CD4-positive, alpha-beta T cell treated with Interleukin-1 beta for 1 hour (primary cell): ENCODE data around the gene CDK2AP2.
A peak's percentile ranks its signal among the peaks of the same experiment; 100 is the strongest.
"Not testable (repeated sequence)": the region's sequence is repeated elsewhere in the genome, so short reads cannot be mapped to it uniquely, and the experiment has no call there.

Experiments
- DNase-seq, 2 donors: peaks; one replicate each; pipeline ENCODE4 v3.0.0-alpha.2; 2020 to 2022

CDK2AP2 gene

DNA sequence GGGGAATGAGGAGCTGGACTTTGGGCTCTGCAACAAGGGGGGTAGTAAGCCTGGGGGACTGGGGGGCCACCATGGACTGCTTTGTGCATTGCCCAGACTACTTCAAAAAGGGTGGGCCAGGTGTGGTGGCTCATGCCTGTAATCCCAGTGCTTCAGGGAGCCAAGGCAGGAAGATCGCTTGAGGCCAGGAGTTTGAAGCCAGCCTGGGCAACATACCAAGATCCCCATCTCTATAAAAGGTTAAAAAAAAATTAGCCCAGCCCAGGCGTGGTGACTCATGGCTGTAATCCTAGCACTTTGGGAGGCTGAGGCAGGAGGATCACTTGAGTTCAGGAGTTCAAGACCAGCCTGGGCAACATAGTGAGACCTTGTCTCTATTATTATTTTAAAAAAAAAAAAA is 42.4 kb downstream of the CDK2AP2 start:
- DNase-seq: not testable (repeated sequence)

DNA sequence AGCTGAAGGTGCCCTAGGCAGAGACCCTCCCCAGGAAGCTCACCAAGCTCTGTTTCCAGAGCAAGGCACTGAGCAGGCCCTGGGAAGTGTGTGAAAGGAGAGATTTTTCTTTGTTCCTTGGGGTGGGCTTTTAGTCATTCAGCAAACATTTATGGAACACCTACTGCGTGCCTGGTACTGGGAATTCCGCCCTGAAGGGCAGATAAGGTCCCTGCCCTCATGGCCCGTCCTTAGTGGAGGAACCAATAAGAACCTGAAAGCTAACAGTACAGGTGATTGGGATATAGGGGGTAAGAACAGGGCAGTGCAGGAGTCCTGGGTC is 42.8 kb downstream of the CDK2AP2 start:
- no peak for DNase-seq

DNA sequence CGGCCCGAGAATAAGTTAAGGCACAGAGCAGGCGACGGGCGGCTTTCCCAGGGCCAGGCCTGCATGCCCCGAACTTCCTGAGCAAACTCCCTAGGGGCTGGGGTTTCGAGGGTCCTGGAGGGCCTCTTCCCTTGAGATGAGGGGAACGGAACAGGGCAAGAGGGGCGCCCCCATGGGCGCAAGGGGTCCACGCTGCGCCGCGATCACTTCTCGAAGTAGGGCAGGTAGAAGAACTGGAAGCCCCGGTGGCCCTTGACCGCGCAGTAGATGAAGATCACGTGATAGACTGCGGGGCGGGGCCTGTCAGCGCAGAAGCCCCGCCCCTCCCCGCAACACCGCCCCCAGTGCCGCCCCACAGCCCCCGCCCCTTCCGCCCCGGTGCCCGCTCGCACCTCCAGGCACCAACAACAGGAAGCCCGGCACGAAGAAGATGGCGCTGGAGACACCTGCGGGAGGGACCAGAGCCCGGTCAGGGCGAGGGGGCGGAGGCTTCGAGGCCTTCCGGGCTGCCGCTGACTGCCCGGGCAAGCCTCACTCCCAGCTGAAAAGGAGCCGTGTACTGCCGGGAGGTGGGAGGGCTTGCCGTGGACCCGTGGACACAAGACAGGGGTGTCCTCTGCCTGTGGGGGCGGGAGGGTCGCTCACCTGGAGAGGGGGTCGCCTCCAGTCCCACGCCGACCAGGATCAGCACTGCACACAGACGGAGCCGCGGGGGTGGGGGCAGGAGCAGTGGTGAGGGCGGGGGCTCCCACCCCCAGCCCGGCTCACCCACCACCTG is 43.4 kb downstream of the CDK2AP2 start:
- DNase-seq: peak; percentile 96

DNA sequence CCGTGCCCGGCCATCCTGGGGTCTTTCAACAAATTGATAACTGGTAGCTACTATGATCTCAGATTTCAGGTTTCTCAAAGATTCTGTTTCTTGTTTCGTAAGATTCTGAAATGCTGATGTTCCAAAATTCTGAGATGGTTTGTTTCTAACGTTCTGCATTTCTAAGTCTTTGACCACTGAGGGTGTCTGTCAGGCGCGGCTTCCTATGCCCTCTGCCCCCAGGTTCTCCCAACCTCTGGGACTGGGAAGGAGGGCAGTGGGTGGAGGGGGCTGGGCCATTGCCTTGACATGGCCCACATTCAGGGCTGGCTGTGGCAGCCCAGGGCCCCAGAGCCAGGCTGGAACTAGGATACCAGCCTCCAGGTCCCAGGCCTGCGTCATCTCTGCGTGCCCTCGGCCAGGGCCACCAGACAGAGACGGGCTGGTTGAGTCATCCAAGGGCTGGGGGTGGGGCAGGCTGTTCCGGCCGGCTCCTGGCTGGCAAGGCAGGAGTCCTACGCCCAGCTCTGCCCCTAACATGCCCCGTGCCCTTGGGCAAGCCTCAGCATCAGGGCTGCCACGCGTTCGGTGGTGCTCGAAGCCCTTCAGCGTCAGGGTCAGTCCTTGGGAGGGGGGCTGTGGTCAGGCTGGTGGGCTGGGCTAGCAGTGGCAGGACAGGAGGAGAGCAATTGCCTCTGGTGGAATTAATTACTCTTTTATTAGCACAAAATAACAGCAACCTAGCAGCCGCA is 44.1 kb downstream of the CDK2AP2 start:
- peak in 1 of 2 donors; percentile 76 for DNase-seq

DNA sequence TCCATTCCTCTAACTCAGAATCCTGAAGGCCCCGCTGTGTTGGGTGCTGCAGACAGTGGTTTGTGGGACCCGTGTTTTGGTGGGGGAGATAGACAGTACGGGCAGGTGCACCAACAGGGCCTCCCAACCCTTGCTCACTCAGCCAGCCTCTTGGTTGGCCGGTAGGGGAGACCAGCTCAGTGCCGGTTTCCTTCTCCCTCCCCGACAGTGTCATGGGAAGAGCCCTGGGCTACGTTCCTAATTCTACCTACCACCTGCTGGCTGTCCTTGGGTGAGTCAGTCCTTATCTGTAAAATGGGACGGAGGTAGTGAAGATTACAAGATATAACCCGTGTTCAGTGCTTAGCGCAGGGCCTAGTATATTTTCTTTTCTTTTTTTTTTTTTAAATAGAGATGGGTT is 44.8 kb downstream of the CDK2AP2 start:
- no peak for DNase-seq

DNA sequence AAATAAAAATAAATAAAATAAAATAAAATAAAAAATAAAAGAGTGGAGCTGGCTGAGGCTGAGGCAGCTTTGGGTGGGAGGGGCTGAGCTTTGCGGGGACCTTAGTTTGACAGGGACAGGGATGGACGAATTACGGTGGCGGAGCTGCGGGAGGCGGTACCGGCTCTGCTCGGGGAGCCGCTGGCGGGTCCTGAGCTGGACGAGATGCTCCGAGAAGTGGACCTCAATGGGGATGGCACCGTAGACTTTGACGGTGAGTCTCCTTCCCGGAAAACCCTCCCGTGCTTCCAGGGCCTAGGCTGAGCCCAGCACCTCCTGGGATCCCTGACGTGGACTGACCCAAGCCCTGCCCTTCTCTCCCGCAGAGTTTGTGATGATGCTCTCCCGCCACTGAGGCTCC is 49.7 kb downstream of the CDK2AP2 start:
- no peak for DNase-seq

DNA sequence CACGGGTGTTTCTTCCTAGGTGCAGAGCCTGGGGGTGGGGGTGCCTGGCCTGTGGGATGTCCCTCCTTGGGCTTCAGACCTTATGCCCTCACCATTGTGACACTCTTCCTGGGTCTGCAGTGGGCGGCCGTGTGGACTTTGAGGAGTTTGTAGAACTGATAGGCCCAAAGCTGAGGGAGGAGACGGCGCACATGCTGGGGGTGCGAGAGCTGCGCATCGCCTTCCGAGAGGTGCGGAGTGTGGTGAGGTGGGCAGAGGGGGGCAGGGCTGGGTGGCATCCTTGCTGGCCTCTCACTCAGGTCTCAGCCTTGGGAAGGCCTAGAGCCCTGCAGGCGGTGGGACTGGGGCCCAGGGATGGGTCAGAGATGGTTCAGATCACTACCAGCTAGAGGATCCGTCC is 50.5 kb downstream of the CDK2AP2 start:
- DNase-seq: no peak
